GM19099 (cell line): ENCODE measurements around the gene PIK3CG.

Experiments used
- POLR2A ChIP-seq: IDR thresholded peaks from 3 replicates; pipeline ENCODE4 v1.6.1; 2011; ENCODE audit warnings: low read depth; ENCODE audit not compliant: insufficient read length; ENCODE audit errors: extremely low read depth

PIK3CG gene

DNA sequence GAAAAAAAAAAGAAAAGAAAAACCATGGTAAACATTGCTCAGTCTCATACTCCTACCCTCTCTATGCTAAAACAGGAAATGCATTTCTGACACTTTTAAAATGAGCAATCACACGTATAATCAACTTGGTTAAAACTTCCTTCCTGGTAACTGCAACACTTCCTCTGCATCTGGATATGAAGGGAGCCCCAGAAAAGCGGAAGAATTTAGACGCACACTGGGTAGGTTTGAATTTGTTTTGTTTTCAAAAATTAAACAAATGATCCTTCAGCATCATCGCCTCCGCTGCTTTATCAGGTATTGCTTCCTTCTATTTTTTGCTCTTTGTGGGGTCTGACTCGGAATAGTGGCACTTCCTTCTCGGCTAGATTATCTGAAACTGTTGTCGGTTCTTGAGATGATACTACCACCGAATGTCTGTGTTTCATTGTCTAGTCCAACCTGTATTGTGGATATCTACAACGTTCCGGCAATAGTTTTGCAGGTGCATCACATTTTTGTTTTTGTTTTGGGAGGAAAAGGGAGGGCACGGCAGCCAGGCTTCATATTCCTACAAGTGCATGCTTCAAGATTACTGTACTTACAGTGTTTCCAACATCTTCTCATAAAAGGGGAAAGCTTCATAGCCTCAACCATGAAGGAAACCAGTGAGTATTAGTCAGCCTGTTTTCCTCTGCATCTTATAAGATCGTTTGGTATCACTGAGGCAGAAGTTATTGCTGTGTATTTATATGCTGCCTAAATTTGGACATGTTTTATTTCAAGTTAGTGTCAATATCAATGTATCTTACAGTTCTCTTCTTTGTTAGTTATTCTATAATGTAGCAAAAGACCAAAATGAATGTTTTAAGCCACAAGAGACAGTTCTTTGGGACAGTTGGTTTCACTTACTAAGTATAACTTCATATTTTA, at the start of gene PIK3CG:
Gene PIK3CG (plus strand): TSS at position 153 of the 912 bp plus-strand sequence. CDS start 2,280 bp downstream, outside the sequence.
- peak; percentile 33 for TF ChIP-seq POLR2A

GRCh38 chr7:106817098-106817497, 48.0 kb upstream of the PIK3CG start:
- TF ChIP-seq POLR2A = no peak

GRCh38 chr7:106818736-106819135, 46.3 kb upstream of the PIK3CG start:
- TF ChIP-seq POLR2A = no peak

GRCh38 chr7:106819546-106819945, 45.5 kb upstream of the PIK3CG start:
- no peak for TF ChIP-seq POLR2A

DNA sequence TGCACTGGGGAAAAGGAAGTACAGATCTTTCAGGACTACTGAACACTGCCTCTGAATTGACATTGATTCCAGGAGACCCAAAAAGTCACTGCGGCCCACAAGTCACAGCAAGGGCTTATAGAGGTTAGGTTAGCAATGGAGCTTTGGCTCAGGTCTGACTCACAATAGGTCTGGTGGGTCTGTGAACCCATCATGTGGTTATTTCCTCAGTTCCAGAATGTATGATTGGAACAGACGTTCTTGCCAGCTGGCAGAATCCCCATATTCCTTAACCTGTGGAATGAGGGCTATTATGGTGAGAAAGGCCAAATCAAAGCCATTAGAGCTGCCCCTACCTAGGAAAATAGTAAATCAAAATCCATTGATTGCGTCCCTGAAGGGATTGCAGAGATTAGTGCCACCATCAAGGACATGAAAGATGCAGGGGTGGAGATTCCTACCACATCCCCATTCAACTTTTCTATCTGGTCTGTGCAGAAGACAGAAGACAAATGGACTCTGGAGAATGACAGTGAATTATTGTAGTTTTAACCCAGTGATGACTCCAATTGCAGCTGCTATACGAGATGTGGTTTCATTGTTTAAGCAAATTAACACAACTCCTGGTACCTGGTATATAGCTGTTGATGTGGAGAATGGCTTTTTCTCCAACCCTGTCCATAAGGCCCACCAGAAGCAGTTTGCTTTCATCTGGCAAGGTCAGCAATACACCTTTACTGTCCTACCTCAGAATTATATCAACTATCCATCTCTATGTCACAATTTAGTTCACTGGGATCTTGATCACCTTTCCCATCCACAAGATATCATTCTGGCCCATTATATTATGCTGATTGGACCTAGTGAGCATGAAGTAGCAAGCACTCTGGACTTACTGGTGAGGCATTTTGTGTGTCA, 44.5 kb upstream of the PIK3CG start:
- no peak for TF ChIP-seq POLR2A

GRCh38 chr7:106823631-106824030, 41.5 kb upstream of the PIK3CG start:
- TF ChIP-seq POLR2A = no peak

GRCh38 chr7:106824458-106824857, 40.6 kb upstream of the PIK3CG start:
- TF ChIP-seq POLR2A = no peak

GRCh38 chr7:106827626-106828025, 37.5 kb upstream of the PIK3CG start:
- no peak for TF ChIP-seq POLR2A

GRCh38 chr7:106829496-106829895, 35.6 kb upstream of the PIK3CG start:
- TF ChIP-seq POLR2A = no peak

DNA sequence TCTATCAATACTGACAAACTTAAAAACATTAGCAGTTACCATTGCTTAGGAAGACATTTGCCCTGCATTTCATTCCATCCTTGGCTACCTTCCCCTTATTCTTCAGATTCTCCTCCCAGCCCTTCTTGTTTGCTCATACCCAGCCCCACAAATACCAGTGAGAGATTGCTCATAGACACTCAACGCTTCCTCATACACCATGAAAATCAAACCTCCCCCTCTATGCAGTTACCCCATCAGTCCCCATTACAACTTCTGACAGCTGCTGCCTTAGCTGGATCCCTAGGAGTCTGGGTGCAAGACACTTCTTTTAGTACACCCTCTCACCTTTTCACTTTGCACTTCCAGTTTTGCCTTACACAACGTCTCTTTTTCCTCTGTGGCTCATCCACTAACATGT, 28.3 kb upstream of the PIK3CG start:
- TF ChIP-seq POLR2A = no peak

DNA sequence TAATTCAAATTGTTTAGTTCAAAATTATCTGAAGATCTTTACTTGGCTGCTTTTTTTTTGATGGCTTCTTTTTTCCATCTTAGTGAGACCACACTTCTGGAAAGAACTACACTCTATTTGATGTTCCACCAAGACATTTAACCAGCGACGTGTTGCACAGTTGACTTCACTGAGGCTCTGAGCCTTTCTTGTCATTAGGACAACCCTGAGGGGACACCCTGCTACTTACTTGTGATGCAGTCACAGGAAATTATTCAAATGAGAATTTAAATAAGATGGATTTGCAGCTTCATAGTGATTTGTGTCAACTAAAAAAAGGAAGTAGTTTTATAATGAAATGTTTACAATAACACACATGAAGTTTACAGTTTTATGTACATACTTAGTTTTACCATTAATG, 25.6 kb upstream of the PIK3CG start:
- TF ChIP-seq POLR2A = no peak

DNA sequence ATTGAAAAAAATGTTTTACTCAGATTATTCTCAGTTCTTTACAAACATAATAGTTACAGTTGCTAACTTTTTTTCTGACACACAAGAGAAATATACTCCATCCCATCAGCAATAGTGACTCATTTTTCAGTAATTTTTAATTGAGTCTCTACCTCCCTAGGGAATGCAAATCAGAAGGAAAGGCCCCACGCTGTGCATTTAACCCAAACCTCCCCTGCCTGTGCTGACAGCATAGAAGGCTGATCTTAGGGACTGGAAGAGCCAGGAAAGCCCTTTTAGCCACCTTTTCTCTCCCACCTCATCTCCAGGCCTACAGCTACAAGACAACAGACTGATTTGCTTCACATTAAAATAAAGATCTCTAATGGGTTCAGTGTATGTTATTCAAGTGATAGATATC, 24.7 kb upstream of the PIK3CG start:
- TF ChIP-seq POLR2A = no peak

GRCh38 chr7:106841896-106842390, 23.1 kb upstream of the PIK3CG start:
- TF ChIP-seq POLR2A = no peak

GRCh38 chr7:106844279-106844997, 20.6 kb upstream of the PIK3CG start:
- TF ChIP-seq POLR2A = no peak

GRCh38 chr7:106848049-106848448, 17.0 kb upstream of the PIK3CG start:
- TF ChIP-seq POLR2A = no peak
